Measurements from ENCODE around the gene SMPD2.

DNA sequence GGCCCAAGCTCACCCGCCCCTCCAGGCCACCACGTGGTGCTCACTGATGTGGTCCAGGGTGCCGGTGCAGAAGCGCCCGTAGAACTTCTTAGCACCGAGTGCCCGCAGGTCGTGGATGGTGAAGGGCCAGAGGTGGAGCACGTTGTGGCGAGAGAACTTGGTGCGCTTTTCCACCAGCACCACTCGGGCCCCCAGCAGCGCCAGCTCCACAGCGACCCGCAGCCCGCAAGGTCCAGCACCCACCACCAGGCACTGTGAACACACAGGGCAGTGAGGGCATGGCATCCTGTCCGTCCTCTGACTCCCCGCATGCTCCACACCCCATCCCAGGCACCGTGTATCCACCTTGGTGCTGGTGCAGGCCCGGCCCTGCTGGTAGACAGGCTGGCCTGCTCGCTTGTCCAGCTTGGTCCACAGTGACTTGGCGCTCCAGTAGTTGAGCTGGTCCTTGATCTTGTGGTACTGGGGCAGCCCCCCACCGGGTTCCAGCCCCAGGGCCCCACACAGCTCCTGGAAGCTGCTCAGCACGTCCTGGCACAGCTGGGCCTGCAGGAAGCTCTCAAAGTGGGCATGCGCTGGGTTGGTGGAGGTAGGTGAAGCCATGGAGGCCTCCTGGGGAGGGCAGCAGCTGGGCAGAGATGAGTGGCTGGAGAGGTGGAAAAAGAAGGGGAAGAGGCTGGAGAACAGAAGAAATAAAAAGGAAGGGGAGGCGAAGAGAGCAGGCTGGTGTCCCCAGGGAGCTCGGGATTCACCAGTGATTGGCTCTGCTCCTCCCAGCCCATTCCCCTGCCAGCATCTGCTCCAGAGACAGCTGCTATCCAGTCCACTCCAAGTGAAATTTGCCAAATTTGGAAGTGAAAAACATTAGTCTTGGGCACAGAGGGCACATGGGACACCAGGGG, 13.3 kb downstream of the SMPD2 start:
- no peak for TF ChIP-seq POLR2A (IDR thresholded peaks at IDR 0.05)
- TF ChIP-seq, protein P1, sequence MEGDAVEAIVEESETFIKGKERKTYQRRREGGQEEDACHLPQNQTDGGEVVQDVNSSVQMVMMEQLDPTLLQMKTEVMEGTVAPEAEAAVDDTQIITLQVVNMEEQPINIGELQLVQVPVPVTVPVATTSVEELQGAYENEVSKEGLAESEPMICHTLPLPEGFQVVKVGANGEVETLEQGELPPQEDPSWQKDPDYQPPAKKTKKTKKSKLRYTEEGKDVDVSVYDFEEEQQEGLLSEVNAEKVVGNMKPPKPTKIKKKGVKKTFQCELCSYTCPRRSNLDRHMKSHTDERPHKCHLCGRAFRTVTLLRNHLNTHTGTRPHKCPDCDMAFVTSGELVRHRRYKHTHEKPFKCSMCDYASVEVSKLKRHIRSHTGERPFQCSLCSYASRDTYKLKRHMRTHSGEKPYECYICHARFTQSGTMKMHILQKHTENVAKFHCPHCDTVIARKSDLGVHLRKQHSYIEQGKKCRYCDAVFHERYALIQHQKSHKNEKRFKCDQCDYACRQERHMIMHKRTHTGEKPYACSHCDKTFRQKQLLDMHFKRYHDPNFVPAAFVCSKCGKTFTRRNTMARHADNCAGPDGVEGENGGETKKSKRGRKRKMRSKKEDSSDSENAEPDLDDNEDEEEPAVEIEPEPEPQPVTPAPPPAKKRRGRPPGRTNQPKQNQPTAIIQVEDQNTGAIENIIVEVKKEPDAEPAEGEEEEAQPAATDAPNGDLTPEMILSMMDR (IDR thresholded peaks at IDR 0.05), result no peak
